SU-DHL-6 (cell line): Measurements from ENCODE around the gene EMC9.

ENCODE experiments used
- CTCF ChIP-seq: fragments of 200-600 bp; sonication (generic); IDR thresholded peaks from one replicate; pipeline ENCODE4 v1.5.1; 2017; ENCODE audit warnings: antibody characterized with exemption, mild to moderate bottlenecking, low read length, moderate library complexity; ENCODE audit not compliant: insufficient read depth, poor library complexity, severe bottlenecking
- EZH2phosphoT487 ChIP-seq: fragments of 200-600 bp; sonication (generic), shearing (Covaris generic); conservative IDR thresholded peaks from 2 replicates; pipeline ENCODE4 v1.6.1; 2018; ENCODE audit warnings: mild to moderate bottlenecking, antibody characterized with exemption, low read length, moderate library complexity, mixed read lengths

- no peak for TF ChIP-seq CTCF
- TF ChIP-seq EZH2phosphoT487: no peak
Observed at GRCh38 chr14:24145690-24146452, 4.5 kb upstream of the EMC9 start.
